ENCODE results near the gene SYNGR1.

The SYNGR1 gene, protein sequence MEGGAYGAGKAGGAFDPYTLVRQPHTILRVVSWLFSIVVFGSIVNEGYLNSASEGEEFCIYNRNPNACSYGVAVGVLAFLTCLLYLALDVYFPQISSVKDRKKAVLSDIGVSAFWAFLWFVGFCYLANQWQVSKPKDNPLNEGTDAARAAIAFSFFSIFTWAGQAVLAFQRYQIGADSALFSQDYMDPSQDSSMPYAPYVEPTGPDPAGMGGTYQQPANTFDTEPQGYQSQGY

DNA sequence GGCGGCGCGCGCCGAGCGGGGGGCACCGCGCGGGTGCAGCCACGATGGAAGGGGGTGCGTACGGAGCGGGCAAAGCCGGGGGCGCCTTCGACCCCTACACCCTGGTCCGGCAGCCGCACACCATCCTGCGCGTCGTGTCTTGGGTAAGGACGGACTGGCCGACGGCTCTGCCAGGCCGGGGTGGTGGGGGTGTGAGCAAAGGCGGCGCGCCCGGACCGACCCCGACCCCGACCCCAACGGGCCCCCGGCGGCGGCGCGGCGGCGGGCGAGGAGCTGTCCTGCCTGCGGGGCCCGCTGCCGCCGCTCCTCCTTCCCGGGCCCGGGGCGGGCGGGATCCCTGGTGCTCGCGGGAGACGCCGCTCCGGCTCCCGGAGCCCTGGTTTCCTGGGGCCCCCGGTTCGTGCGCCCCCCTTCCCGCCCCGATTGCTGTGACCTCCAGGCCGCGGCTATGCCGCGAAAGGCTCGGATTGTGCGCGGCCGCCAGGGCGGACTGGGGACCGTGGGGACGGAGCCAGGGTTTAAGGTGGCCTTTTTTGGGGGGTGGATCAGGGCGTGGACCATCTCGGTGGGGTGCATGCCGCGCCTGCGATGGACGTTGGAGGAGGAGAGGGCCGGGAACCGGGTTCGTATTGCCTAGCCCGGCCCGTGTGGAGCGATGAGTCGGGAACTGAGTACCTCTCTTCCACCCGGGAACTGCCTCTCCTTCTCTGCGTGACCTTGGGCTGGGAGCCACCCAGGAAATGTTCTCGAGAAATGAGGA, at the start of gene SYNGR1:
Gene SYNGR1 (plus strand): TSS at position 25 of the 760 bp plus-strand sequence. CDS start 20 bp downstream, at position 45.
- in situ Hi-C loops (cut with MboI; ENCODE audit: low sequenced_read_pairs) = no loop called here

DNA sequence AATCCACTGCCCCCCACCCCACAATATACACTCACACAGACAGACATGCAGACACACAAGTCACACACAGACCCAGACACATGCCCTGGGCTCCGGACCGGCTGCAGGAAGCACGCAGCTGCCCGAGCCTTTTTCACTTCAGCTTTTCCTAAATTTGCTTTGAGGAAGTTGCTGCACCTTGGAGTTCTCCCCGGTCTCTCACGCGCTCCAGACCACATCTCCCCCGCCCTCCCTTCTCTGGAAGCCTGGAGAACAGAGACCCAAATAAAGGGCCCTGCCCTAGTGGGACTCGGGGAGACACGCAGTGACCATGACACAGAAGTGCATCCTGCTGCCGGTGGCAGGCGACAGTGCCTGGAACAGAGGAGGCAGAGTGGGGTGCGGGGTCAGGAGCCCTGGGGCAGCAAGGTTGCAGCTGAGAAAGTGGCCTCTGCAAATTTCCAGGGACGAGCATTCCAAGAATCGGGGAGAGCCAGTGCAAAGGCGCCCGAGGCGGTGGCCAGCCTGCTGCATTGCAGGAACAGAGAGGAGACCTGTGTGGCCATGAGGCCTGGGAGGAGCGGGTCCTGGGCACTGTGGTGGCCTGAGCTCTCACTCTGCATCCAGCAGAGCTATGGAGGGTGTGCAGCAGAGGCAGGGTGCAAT, 49.5 kb upstream of the SYNGR1 start:
- in situ Hi-C loops (cut with MboI; ENCODE audit: low sequenced_read_pairs) = loop anchor here (25.0 kb wide), 1 partner anchor 288 kb away; the partner anchor contains the start of genes APOBEC3C and APOBEC3D

DNA sequence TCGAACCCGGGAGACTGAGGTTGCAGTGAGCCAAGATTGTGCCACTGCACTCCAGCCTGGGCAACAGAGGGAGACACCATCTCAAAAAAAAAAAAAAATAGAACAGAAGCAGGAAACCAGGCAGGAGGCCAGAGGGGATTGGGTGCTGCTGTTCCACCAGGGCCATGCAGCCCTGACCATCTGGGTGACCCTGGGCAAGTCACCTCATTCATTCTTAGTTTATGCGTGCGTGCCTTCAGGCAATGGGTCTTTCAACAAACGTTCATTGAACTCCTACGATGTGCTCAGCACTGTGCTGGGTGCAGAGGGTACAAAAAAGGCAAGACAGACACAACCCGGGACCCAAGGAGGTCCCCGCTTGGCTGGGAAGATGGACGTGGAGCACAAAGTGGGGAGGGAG, 48.7 kb upstream of the SYNGR1 start:
- in situ Hi-C loops (cut with MboI; ENCODE audit: low sequenced_read_pairs) = loop anchor here (25.0 kb wide), 1 partner anchor 289 kb away; the partner anchor contains the start of genes APOBEC3C and APOBEC3D

DNA sequence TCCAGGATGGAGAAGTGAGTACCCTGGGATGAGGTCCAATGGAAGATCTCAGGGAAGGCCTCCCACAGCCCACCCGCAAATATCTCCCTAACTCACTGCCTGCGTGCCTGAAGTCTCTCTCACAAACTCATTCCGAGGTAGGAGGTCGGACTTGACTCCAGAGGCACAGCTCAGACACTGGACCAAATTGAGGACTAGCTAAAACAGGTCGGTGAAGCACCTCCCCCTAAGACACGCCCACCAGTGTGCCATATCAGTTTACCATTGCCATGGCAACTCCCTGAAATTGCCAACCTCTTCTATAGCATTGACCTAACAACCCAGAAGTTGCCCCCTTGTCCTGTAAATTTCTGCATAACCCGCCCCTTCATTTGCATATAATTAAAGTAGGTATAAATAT, 47.9 kb upstream of the SYNGR1 start:
- in situ Hi-C loops (cut with MboI; ENCODE audit: low sequenced_read_pairs) = loop anchor here (25.0 kb wide), 1 partner anchor 290 kb away; the partner anchor contains the start of genes APOBEC3C and APOBEC3D

DNA sequence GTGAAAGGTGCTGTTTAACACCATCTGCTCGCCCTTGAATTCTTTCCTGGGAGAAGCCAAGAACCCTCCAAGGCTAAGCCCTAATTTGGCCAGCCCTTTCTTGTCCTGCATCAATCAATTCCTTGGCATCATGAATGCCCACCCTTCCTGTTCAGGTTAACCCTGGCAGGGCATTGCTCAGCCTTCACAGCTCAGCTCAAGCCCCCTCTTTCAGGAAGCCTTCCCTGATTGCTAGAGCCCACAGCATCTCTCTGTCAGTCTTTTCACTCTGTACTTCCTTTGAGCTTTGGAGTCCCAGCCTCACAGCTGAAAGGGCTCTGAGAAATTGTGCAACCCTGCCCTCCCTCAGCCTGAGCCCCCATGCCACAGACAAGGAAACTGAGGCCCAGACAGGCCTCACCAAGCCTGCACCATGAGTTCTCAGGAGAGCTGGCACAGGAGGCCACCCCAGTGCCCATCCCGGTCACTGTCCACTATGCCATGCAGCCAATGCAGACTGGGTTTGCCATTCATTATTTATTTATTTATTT, 47.3 kb upstream of the SYNGR1 start:
- in situ Hi-C loops (cut with MboI; ENCODE audit: low sequenced_read_pairs) = loop anchor here (25.0 kb wide), 1 partner anchor 290 kb away; the partner anchor contains the start of genes APOBEC3C and APOBEC3D

DNA sequence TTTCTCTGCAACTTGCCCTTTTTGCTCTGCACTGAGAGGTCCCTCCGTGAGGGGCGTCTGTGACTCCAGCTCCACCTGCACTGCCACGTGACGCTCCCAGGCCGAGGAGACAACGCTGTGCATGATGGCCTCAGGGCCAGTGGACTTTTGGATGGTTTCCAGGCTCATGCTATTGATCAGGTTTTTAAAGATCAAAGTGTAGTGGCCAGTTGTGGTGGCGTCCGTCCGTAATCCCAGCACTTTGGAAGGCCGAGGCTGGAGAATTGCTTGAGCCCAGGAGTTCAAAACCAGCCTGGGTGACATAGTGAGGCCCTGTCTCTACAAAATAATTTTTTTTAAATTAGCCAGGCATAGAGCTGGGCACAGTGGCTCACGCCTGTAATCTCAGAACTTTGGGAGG, 46.4 kb upstream of the SYNGR1 start:
- in situ Hi-C loops (cut with MboI; ENCODE audit: low sequenced_read_pairs) = loop anchor here (25.0 kb wide), 1 partner anchor 291 kb away; the partner anchor contains the start of genes APOBEC3C and APOBEC3D

DNA sequence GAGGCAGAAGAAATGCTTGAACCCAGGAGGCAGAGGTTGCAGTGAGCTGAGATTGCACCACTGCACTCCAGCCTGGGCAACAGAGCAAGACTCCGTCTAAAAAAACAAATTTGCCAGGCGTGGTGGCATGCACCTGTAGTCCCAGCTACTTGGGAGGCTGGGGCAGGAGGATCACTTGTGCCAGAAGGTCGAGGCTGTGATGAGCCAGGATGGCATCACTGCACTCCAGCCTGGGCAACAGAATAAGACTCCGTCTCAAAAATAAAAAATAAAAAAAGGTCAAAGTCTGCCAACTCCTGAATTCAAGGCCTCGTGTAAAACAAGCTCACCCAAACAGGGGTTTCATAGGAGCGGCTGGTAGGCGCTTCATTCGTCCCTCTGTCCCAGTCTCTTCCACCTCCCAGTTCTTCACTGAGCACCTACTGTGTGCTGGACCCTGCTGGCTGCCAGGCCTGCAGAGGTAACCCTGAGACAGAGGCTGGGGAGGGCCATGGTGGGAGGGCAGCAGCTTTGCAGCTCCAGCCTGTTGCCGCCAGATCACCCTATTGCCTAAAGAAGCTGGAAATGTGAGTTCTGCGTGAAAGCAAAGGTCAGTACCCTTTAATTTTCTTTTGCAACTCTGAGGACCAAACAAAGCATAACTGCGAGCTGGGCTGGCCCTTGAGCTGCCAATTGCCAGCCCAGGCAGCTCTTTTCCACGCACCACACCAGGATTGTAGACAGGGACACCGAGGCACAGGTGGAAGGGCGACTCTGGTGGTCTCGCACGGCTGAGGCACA, 45.7 kb upstream of the SYNGR1 start:
- in situ Hi-C loops (cut with MboI; ENCODE audit: low sequenced_read_pairs) = loop anchor here (25.0 kb wide), 1 partner anchor 292 kb away; the partner anchor contains the start of genes APOBEC3C and APOBEC3D

DNA sequence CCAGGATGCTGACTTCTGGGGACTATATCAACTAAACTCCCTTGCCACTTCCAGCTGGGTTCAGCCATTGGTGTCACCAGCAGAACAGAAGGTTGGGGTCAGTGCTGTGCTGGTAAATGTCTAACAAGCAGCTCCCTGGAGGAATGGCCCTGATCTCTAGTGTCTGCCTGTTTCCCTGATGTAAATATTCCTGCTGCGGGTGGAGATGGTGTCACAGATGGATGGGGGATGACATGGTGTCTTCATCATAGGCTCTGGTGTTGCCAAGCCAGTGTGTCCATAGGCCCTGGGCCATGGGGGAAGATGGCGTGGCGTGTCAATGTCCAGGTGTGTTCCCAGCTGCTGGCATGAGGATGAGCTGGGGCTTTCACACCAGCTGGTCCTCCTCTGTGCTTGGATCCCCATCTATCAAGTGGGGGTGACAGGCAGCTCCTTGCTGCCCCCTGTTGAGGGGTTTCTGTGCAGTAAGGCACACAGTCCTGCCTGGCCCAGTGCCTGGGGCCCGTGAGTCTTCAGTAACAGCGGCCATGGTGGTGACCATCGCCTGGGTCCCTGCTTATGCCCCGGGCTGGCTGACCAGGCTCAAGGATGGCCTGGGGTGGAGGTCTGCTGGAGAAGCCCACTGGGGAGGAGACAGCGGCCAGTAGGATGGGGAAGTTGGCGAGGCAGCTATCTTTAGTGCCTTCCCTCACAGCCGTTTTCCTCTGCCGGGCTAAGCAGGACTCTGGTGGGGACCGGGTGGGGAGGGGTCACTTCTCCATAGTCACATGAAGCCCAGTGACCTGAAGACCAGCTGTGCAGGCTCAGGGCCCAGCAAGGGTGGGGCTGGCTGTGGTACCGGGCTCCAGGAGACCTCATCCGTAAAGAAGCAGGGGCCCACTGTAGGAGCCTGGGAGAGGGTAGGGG, 43.1 kb upstream of the SYNGR1 start:
- in situ Hi-C loops (cut with MboI; ENCODE audit: low sequenced_read_pairs) = loop anchor here (5.0 to 25.0 kb wide), 2 partner anchors 134 to 294 kb away; partner anchors contain the start of genes APOBEC3C and APOBEC3D

DNA sequence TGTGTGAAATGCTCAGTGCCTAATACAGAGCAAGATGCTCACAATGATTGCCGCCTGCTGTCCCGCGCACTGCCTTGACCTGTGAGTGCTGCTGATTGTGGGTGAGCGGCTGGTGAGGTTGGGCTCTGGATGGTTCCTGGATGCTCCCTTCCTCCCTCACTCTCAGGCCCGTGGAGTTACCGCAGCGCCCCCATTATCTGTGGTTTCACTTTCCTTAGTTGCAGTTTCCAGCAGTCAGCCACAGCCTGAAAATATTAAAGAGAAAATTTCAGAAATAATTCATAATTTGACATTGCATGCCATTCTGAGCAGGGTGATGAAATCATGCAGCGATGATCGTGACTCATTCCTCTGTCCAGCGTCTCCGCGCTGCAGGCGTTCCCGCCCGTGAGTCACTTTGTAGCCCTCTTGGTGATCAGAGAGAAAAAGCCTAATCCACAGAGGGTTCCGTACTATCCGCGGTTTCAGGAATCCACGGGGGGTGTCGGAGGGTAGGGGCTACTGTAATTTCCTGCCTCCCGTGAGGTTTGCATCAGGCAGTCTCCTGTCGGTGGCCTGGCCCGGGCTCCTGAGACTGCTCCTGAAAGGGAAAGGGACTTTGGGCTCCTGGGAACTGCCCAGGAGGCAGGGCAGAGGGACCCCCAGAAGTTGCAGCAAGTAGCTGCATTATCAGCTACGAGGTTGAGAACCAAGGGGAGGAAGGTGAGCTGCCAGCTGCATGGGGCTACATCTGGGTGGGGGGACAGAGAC, 41.0 kb upstream of the SYNGR1 start:
- in situ Hi-C loops (cut with MboI; ENCODE audit: low sequenced_read_pairs) = loop anchor here (5.0 to 25.0 kb wide), 2 partner anchors 136 to 296 kb away; partner anchors contain the start of genes APOBEC3C and APOBEC3D

DNA sequence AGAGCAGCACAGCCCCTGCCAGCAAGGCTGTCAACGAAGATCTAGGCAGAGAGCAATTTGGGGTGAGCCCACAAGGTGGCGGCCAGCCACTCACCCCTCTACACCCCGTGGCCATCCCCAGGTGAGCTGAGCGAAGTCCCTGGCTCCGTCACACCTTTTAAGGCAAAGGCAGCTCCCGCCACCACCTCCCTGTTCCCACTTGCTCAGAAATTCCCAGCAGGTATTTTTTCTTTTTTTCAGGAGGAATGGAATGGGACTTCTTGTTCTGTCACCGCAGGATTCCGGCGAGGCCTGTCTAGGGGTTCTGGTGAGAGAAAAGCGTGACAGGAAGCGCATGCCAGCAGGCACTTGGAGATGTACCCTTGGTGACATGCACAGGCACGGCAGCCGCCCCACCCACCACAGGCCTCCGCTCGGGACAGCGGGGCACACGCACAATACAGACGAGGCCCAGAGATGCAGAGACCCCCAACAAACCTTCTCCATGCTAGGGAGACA, 40.4 kb upstream of the SYNGR1 start:
- in situ Hi-C loops (cut with MboI; ENCODE audit: low sequenced_read_pairs) = loop anchor here (5.0 to 25.0 kb wide), 2 partner anchors 137 to 297 kb away; partner anchors contain the start of genes APOBEC3C and APOBEC3D

DNA sequence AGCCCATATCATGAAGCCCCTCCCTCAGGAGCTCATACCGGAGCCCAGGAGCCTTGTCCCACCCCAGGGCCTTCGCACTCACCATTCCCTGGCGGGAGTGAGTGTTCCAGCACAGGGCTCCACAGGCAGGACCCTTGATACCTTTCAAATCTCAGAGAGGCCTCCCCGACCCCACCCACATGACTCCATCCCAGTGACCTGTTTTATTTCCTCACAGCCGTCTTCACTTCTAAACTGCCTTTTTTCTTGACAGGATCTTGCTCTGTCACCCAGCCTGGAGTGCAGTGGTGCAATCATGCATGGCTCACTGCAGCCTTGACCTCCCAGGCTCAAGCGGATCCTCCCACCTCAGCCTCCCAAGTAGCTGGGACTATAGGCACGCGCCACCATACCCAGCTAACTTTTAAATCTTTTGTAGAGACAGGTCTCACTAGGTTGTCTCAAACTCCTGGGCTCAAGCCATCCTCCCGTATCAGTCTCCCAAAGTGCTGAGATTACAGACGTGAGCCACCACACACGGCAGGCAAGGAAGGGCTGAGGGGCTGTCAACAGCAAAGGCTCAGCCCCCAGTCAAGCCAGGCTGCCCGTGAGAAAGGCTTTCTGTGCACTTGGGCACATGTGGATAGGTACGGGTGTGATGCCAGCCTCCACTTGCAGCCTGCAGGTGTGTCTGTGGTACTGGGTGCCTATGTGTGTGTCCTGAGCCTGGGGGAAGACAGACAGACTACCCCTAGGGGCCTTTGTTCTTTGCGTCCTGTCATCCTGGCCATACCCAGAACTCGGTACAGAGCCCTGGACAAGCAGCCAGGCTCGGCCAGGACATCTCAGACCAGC, 39.7 kb upstream of the SYNGR1 start:
- in situ Hi-C loops (cut with MboI; ENCODE audit: low sequenced_read_pairs) = loop anchor here (5.0 to 25.0 kb wide), 2 partner anchors 138 to 298 kb away; partner anchors contain the start of genes APOBEC3C and APOBEC3D

DNA sequence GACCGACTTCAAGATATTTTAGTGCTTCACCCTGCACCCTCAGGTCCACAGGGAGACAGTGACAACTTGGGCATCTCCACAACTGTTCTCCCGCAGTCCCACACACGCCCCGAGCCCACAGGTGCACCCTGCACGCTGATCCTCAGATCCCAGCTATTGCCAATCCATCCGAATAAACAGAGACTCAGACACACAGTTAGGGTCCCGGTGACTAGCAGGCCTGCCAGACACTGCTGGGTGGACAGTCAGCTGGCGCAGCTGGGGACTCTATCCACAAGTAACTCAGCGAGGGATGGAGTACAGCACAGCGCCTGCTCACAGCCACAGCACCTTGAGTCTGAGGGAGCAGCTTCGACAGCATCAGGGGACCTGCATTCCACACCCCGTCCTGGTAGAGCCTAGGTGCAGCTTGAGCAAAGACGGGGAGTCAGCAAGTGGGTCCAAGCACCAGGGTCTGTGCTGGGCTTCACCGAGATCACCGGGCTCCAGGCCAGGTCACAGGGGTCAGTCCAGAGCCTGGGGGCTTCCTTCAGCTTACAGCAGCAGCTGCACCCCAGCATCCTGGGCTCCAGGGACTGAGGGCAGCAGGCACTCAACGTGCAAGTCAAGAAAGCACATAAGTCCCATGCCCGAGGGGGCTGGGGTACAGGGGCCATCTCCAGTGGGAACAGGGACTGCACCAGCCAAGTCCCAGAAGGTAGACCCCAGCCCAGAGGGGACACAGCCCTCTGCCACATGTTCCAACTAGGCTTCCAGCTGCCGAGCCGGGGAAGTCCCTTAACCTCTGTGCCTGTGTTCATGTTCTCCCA, 38.0 kb upstream of the SYNGR1 start:
- in situ Hi-C loops (cut with MboI; ENCODE audit: low sequenced_read_pairs) = loop anchor here (25.0 kb wide), 1 partner anchor 299 kb away; the partner anchor contains the start of genes APOBEC3C and APOBEC3D

DNA sequence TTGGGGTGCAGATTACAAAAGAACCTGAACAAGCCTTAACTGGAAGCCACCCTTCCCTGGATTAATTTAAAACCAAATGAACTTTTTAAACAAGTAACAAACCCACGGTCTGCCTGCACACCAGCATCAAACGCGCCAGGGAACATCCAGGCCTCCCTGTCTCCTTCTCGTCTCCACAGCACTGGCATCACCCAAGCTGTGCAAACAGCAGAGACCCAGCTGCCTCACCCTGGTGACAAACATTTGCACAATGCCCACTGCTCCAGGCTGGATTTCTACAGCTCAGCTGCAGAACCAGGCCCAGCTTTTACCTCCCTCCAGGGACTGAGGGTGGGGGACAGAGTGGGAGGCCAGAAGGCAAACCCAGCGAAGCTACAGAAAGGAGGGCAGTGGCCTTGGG, 37.4 kb upstream of the SYNGR1 start:
- in situ Hi-C loops (cut with MboI; ENCODE audit: low sequenced_read_pairs) = loop anchor here (25.0 kb wide), 1 partner anchor 300 kb away; the partner anchor contains the start of genes APOBEC3C and APOBEC3D

DNA sequence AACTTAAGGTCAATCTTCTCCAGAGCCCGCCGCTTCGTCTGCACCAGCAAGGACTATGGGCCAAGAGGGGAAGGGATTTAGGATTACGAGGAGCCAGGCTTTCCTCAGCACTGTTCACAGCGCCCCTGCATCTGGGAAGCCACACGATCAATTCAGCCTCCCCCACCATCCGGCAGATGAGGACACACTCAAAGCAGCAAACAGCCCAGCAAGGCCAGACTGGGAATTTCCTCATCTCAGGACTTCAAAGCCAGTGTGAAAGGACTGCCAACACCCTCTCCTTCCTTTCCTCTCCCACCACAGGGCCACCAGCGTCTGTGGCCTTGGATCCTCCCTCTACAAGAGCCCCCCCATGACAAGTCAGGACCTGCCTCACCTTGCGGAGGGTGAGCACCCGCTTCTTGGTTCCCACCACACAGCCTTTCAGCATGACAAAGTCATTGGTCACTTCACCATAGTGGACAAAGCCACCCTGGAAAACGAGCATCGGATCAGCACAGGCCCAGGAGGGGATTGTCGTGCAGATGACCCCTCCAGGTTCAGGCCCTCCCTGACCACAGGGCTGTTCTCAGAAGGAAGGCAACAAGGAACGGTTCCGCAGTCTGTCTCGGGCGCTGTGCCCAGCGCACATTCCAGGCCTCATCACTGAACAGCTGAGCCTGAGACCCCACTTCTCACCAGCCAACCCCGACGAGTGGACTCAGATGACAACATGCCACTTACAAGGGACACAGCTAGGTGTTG, 36.4 kb upstream of the SYNGR1 start:
- in situ Hi-C loops (cut with MboI; ENCODE audit: low sequenced_read_pairs) = loop anchor here (25.0 kb wide), 1 partner anchor 301 kb away; the partner anchor contains the start of genes APOBEC3C and APOBEC3D
